HG03108 (cell line): ENCODE results near the gene HENMT1.
"Not testable (repeated sequence)": the region's sequence is repeated elsewhere in the genome, so short reads cannot be mapped to it uniquely, and the experiment has no call there.

Experiments used
- ATAC-seq: cut with Tn5 transposase; IDR thresholded peaks from one replicate; pipeline ENCODE4 v1.9.1; 2021; ENCODE audit warnings: moderate library complexity; ENCODE audit not compliant: unreplicated experiment

HENMT1 gene

GRCh38 chr1:108671143-108671542 lies 10.2 kb upstream of the HENMT1 start:
- ATAC-seq, result no peak

GRCh38 chr1:108670131-108670773 lies 9.4 kb upstream of the HENMT1 start:
- no peak for ATAC-seq

GRCh38 chr1:108669679-108670078 lies 8.8 kb upstream of the HENMT1 start:
- no peak for ATAC-seq

- no peak for ATAC-seq
Measured at GRCh38 chr1:108668777-108669176, 7.9 kb upstream of the HENMT1 start.

GRCh38 chr1:108667422-108667821 lies 6.5 kb upstream of the HENMT1 start:
- not testable (repeated sequence) for ATAC-seq

GRCh38 chr1:108665771-108666170 lies 4.9 kb upstream of the HENMT1 start:
- ATAC-seq, result no peak

- ATAC-seq, result no peak
Measured at GRCh38 chr1:108665067-108665466, 4.2 kb upstream of the HENMT1 start.

- no peak for ATAC-seq
Measured at GRCh38 chr1:108664481-108664880, 3.6 kb upstream of the HENMT1 start.

GRCh38 chr1:108663074-108663473 lies 2.2 kb upstream of the HENMT1 start:
- no peak for ATAC-seq

GRCh38 chr1:108657356-108658080 lies 3.4 kb downstream of the HENMT1 start:
- ATAC-seq, result no peak

GRCh38 chr1:108653431-108654105 lies 7.3 kb downstream of the HENMT1 start:
- no peak for ATAC-seq

- ATAC-seq, result peak; percentile 74
Measured at GRCh38 chr1:108646648-108647269, 14.1 kb downstream of the HENMT1 start.

GRCh38 chr1:108646265-108646647 lies 14.6 kb downstream of the HENMT1 start:
- ATAC-seq, result no peak

GRCh38 chr1:108645564-108646184 lies 15.2 kb downstream of the HENMT1 start:
- ATAC-seq, result no peak

GRCh38 chr1:108644984-108645383 lies 15.9 kb downstream of the HENMT1 start:
- no peak for ATAC-seq

- ATAC-seq, result peak; percentile 51
Measured at GRCh38 chr1:108643492-108644335, 17.2 kb downstream of the HENMT1 start.

GRCh38 chr1:108640863-108641262 lies 20.0 kb downstream of the HENMT1 start:
- ATAC-seq, result not testable (repeated sequence)

GRCh38 chr1:108639899-108640560 lies 20.9 kb downstream of the HENMT1 start:
- ATAC-seq, result no peak

- no peak for ATAC-seq
Measured at GRCh38 chr1:108636876-108637275, 24.0 kb downstream of the HENMT1 start.

GRCh38 chr1:108634521-108634920 lies 26.4 kb downstream of the HENMT1 start:
- ATAC-seq, result no peak
